Cardiac muscle cell (in vitro differentiated cells and primary cell): Measurements from ENCODE around the gene B3GALT6. TPM values are rescaled to one million over a fixed set of nuclear protein-coding genes. Genes with fewer than 3 reads are reported as not detected.
A peak's percentile ranks its signal among the peaks of the same experiment; 100 is the strongest.

ENCODE experiments used
- DNase-seq, 2 donors: peaks; one replicate each; pipeline versions ENCODE4 v3.0.0 to v3.0.0-alpha.2; 2010 to 2017; ENCODE audit warnings: low read depth in 1 of 2, low spot score in 1 of 2
- H3K27ac ChIP-seq: fragments of 200-600 bp; sonication (generic); 2 replicates; pipeline ENCODE4 v1.5.1; 2016
- H3K27me3 ChIP-seq: fragments of 200-600 bp; sonication (generic); 2 replicates; pipeline ENCODE4 v1.6.0; 2016; ENCODE audit warnings: control low read depth
- H3K36me3 ChIP-seq: fragments of 200-600 bp; sonication (generic); 2 replicates; pipeline ENCODE4 v1.5.1; 2016; ENCODE audit warnings: control low read depth
- H3K4me1 ChIP-seq: fragments of 200-600 bp; sonication (generic); 2 replicates; pipeline ENCODE4 v1.8.1; 2017; ENCODE audit warnings: low read depth, mild to moderate bottlenecking, mixed run types
- H3K4me3 ChIP-seq: fragments of 200-600 bp; sonication (generic); 2 replicates; pipeline ENCODE4 v1.5.1; 2016; ENCODE audit warnings: mild to moderate bottlenecking
- H3K9me3 ChIP-seq: fragments of 200-600 bp; sonication (generic); 2 replicates; pipeline ENCODE4 v1.5.1; 2017; ENCODE audit warnings: low read depth, mild to moderate bottlenecking, control low read depth
- CTCF ChIP-seq: IDR thresholded peaks from 2 replicates; pipeline ENCODE4 v1.5.1; 2012; ENCODE audit warnings: low read depth, mild to moderate bottlenecking, low read length
- polyA plus RNA-seq: library from polyadenylated mRNA; unstranded; fragments of >200 nt; fragmentation: Nextera tagmentation; extraction: Ambion mirVana; gene quantifications from 2 replicates; pipeline ENCODE4 v1.2.1, GENCODE V29; 2016
- total RNA-seq: library from RNA; depleted of rRNA; stranded (reverse); fragments of >200 nt; gene quantifications from 2 replicates; pipeline ENCODE4 v1.2.3, GENCODE V29; 2016

The B3GALT6 gene
- 53.1 and 58.9 TPM in 2 replicates for total RNA-seq
- 56.8 and 69.5 TPM in 2 replicates for polyA plus RNA-seq

GRCh38 chr1:1232208-1232795 is at the start of gene B3GALT6:
TSS of gene B3GALT6 (plus strand) at chr1:1232237. CDS start at chr1:1232279, 42 bp downstream.
- H3K4me3 ChIP-seq, result peak within 1 kb of the TSS; percentile 96
- no peak for TF ChIP-seq CTCF
- H3K36me3 ChIP-seq, result no peaks in the 10 kb centered on the region
- H3K4me1 ChIP-seq, result peaks cover 18% of the 10 kb centered on the region
- no peaks in the 10 kb centered on the region for H3K9me3 ChIP-seq
- H3K27ac ChIP-seq, result peak within 1 kb of the TSS; percentile 91
- no peaks in the 10 kb centered on the region for H3K27me3 ChIP-seq
- DNase-seq, result no peak

GRCh38 chr1:1182491-1183220 is 49.4 kb upstream of the B3GALT6 start:
- no peak for DNase-seq
- H3K27me3 ChIP-seq, result no peaks in the 10 kb centered on the region
- no peaks in the 10 kb centered on the region for H3K9me3 ChIP-seq
- no peak overlapping the region for H3K4me3 ChIP-seq
- no peak overlapping the region for H3K27ac ChIP-seq
- no peaks in the 10 kb centered on the region for H3K36me3 ChIP-seq
- H3K4me1 ChIP-seq, result no peaks in the 10 kb centered on the region
- TF ChIP-seq CTCF, result no peak

GRCh38 chr1:1183221-1183747 is 48.8 kb upstream of the B3GALT6 start:
- TF ChIP-seq CTCF, result no peak
- H3K9me3 ChIP-seq, result no peaks in the 10 kb centered on the region
- DNase-seq, result no peak

GRCh38 chr1:1183833-1184775 is 47.9 kb upstream of the B3GALT6 start:
- Histone ChIP-seq H3K36me3 (no peaks in the 10 kb centered on the region), H3K4me3 (no peak overlapping the region), H3K4me1 (no peaks in the 10 kb centered on the region), H3K9me3 (no peaks in the 10 kb centered on the region), H3K27me3 (no peaks in the 10 kb centered on the region), H3K27ac (no peak overlapping the region)
- DNase-seq, result no peak
- TF ChIP-seq CTCF, result no peak

More at GRCh38 chr1:1183221-1183747, 48.8 kb upstream of the B3GALT6 start:
- no peak overlapping the region for H3K27ac ChIP-seq
- no peak overlapping the region for H3K4me3 ChIP-seq
- H3K27me3 ChIP-seq, result no peaks in the 10 kb centered on the region
- H3K4me1 ChIP-seq, result no peaks in the 10 kb centered on the region
- no peaks in the 10 kb centered on the region for H3K36me3 ChIP-seq

GRCh38 chr1:1185101-1185765 is 46.8 kb upstream of the B3GALT6 start:
- no peak for DNase-seq
- Histone ChIP-seq H3K36me3 (no peaks in the 10 kb centered on the region), H3K9me3 (no peaks in the 10 kb centered on the region), H3K27ac (no peak overlapping the region), H3K4me1 (no peaks in the 10 kb centered on the region), H3K27me3 (no peaks in the 10 kb centered on the region), H3K4me3 (no peak overlapping the region)
- no peak for TF ChIP-seq CTCF
